ENCODE data around the gene KAZN. TPM values are rescaled to one million over a fixed set of nuclear protein-coding genes. Genes with fewer than 3 reads are reported as not detected.

Gene KAZN
- total RNA-seq, 3 donors from 2014 or later = 0.35 to 1.7 (median 1.2) TPM

GRCh38 chr1:14794906-14795305, 196.4 kb downstream of the KAZN start:
- Mint-ChIP-seq H3K4me1 (ENCODE audit: low read depth) (no peaks in the 10 kb centered on the region), H3K27me3 (ENCODE audit: low read depth) (no peaks in the 10 kb centered on the region), H3K9me3 (no peaks in the 10 kb centered on the region), H3K36me3 (ENCODE audit: insufficient read depth) (no peaks in the 10 kb centered on the region), H3K4me3 (no peak overlapping the region)
- DNase-seq = no peak
- ATAC-seq = no peak

DNA sequence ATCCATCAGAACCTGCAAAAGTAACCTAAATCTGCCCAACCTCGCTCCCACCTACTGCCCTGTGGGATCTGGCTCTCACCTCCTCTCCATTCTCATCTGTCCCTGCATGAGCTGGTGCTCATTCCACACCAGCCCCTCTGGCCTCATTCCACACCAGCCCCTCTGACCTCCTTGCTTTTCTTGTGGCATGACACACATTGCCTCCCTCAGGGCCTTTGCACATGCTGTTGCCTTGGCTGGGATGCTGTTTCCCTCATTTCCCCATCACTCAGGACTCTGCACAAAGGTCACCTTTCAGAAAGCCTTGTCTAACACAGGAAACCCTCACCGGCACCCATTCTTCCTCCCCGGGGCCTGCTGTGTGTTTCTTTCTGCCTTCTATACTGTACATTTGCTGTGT, 197.1 kb downstream of the KAZN start:
- H3K9me3 Mint-ChIP-seq = no peaks in the 10 kb centered on the region

GRCh38 chr1:14800014-14800413, 201.5 kb downstream of the KAZN start:
- H3K4me3 Mint-ChIP-seq = no peak overlapping the region
- no peaks in the 10 kb centered on the region for H3K9me3 Mint-ChIP-seq
- no peaks in the 10 kb centered on the region for H3K27me3 Mint-ChIP-seq (ENCODE audit: low read depth)
- no peak for ATAC-seq
- no peaks in the 10 kb centered on the region for H3K4me1 Mint-ChIP-seq (ENCODE audit: low read depth)
- no peak for DNase-seq
- H3K36me3 Mint-ChIP-seq (ENCODE audit: insufficient read depth) = no peaks in the 10 kb centered on the region

More for the DNA sequence above, 197.1 kb downstream of the KAZN start:
- no peak for ATAC-seq
- Mint-ChIP-seq H3K4me3 (no peak overlapping the region), H3K36me3 (ENCODE audit: insufficient read depth) (no peaks in the 10 kb centered on the region), H3K27me3 (ENCODE audit: low read depth) (no peaks in the 10 kb centered on the region), H3K4me1 (ENCODE audit: low read depth) (no peaks in the 10 kb centered on the region)
- DNase-seq = no peak

DNA sequence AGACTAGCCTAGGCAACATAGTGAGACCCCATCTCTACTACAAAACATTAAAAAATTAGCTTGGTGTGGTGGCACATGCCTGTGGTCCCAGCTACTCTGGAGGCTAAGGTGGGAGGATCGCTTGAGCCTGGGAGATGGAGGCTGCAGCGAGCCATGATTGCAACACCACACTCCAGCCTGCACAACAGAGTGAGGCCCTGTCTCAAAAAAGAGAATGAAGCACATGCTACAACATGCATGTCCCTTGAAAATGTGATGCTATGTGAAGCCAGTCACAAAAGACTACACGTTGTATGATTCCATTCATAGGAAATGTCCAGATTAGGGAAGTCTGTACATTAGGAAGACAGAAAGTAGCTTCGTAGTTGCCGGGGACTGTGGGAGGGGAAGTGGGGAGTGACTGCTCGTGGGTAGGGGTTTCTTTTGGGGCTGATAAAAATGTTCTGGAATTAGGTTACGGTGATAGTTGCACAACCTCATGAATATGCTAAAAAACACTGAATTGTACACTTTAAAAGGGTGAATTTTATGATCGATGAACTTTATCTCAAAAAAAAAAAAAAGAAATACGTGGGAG, 202.1 kb downstream of the KAZN start:
- no peak for ATAC-seq
- H3K4me3 Mint-ChIP-seq = no peak overlapping the region
- no peak for DNase-seq
- no peaks in the 10 kb centered on the region for H3K27me3 Mint-ChIP-seq (ENCODE audit: low read depth)
- no peaks in the 10 kb centered on the region for H3K4me1 Mint-ChIP-seq (ENCODE audit: low read depth)
- no peaks in the 10 kb centered on the region for H3K36me3 Mint-ChIP-seq (ENCODE audit: insufficient read depth)
- no peaks in the 10 kb centered on the region for H3K9me3 Mint-ChIP-seq

DNA sequence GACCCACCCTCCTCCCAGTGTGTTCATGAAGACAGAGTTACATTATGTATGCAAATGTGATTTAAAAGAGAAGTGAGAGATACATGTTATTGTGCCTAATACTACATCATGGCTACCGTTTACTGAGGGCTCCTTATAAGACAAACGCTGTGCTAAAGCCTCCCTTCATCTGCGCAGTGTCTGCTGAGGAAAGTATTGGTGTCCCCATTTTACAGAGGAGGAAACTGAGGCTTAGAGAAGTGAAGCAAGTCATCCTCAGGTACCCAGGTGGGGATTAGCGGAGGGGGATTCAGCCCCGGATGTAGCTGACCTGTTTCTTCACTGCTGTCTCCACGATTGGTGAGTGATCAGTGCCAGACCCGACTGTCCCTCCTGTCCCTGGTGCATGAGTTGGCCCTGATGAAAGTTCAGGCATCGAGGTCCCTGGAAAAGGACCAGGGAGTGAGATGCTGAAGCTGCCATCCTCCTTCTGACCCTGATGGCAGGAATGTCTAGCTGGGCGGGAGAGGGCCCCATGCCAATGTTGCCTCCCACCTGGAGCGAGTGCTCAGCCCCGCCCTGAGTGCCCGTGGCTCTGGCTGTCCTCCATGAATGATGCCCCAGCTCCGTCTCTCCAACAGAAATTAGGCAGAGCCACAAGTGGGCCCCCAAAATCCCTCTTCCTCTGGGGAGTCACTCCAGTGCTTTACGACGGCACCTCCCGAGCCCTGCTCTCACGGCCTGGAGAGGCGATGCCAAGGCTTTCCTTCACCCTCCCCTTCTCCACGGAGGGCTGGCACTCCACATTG, 204.7 kb downstream of the KAZN start:
- H3K4me3 Mint-ChIP-seq = no peak overlapping the region
- no peaks in the 10 kb centered on the region for H3K36me3 Mint-ChIP-seq (ENCODE audit: insufficient read depth)
- H3K4me1 Mint-ChIP-seq (ENCODE audit: low read depth) = no peaks in the 10 kb centered on the region
- DNase-seq = no peak
- ATAC-seq = no peak
- H3K27me3 Mint-ChIP-seq (ENCODE audit: low read depth) = no peaks in the 10 kb centered on the region
- peaks cover 7% of the 10 kb centered on the region for H3K9me3 Mint-ChIP-seq

- H3K27me3 Mint-ChIP-seq (ENCODE audit: low read depth) = no peaks in the 10 kb centered on the region
- no peaks in the 10 kb centered on the region for H3K36me3 Mint-ChIP-seq (ENCODE audit: insufficient read depth)
- no peak overlapping the region for H3K4me3 Mint-ChIP-seq
- H3K9me3 Mint-ChIP-seq = peaks cover 11% of the 10 kb centered on the region
- no peaks in the 10 kb centered on the region for H3K4me1 Mint-ChIP-seq (ENCODE audit: low read depth)
- ATAC-seq (no peak), DNase-seq (no peak)
These were observed 206.1 kb downstream of the KAZN start for GRCh38 chr1:14804626-14805025.

- H3K36me3 Mint-ChIP-seq (ENCODE audit: insufficient read depth) = no peaks in the 10 kb centered on the region
- no peak for ATAC-seq
- H3K4me1 Mint-ChIP-seq (ENCODE audit: low read depth) = no peaks in the 10 kb centered on the region
These were observed 208.3 kb downstream of the KAZN start for GRCh38 chr1:14806772-14807171.

DNA sequence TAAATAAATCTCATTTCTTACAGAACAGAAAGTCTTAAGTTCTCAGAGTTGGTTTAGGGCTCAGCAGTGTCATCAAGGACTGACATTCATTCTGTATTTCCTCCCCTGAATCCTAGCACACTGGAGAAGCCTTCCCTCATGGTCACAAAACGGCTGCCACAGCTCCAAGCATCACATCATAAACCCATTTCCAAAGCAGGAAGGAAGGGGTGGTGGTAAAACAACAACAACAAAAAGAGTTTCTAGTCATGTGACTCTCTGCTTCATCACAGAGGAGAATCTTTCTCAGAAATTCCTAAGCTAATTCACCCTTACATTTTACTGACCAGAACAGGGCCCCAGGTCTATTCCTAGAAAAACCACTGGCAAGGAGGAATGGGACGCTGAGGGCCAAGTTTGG, 210.3 kb downstream of the KAZN start:
- no peaks in the 10 kb centered on the region for H3K36me3 Mint-ChIP-seq (ENCODE audit: insufficient read depth)
- ATAC-seq = no peak
- H3K9me3 Mint-ChIP-seq = peaks cover 11% of the 10 kb centered on the region
- DNase-seq = no peak
- H3K4me3 Mint-ChIP-seq = no peak overlapping the region
- no peaks in the 10 kb centered on the region for H3K27me3 Mint-ChIP-seq (ENCODE audit: low read depth)
- H3K4me1 Mint-ChIP-seq (ENCODE audit: low read depth) = no peaks in the 10 kb centered on the region

More at GRCh38 chr1:14806772-14807171, 208.3 kb downstream of the KAZN start:
- H3K27me3 Mint-ChIP-seq (ENCODE audit: low read depth) = no peaks in the 10 kb centered on the region
- no peak for DNase-seq
- H3K4me3 Mint-ChIP-seq = no peak overlapping the region
- peaks cover 11% of the 10 kb centered on the region for H3K9me3 Mint-ChIP-seq

- H3K36me3 Mint-ChIP-seq (ENCODE audit: insufficient read depth) = no peaks in the 10 kb centered on the region
- peaks cover 11% of the 10 kb centered on the region for H3K9me3 Mint-ChIP-seq
- ATAC-seq = no peak
- DNase-seq = no peak
- H3K4me3 Mint-ChIP-seq = no peak overlapping the region
- no peaks in the 10 kb centered on the region for H3K27me3 Mint-ChIP-seq (ENCODE audit: low read depth)
- H3K4me1 Mint-ChIP-seq (ENCODE audit: low read depth) = no peaks in the 10 kb centered on the region
These were observed 210.9 kb downstream of the KAZN start for GRCh38 chr1:14809191-14809981.

GRCh38 chr1:14810595-14811361, 212.3 kb downstream of the KAZN start:
- Mint-ChIP-seq H3K4me3 (no peak overlapping the region), H3K4me1 (ENCODE audit: low read depth) (no peaks in the 10 kb centered on the region), H3K27me3 (ENCODE audit: low read depth) (no peaks in the 10 kb centered on the region), H3K36me3 (ENCODE audit: insufficient read depth) (no peaks in the 10 kb centered on the region), H3K9me3 (peaks cover 11% of the 10 kb centered on the region)
- ATAC-seq (no peak), DNase-seq (no peak)

- ATAC-seq (no peak), DNase-seq (no peak)
- Mint-ChIP-seq H3K27me3 (ENCODE audit: low read depth) (no peaks in the 10 kb centered on the region), H3K4me3 (no peak overlapping the region), H3K4me1 (ENCODE audit: low read depth) (no peaks in the 10 kb centered on the region), H3K9me3 (peaks cover 9% of the 10 kb centered on the region), H3K36me3 (ENCODE audit: insufficient read depth) (no peaks in the 10 kb centered on the region)
These were observed 213.1 kb downstream of the KAZN start for GRCh38 chr1:14811573-14811972.

DNA sequence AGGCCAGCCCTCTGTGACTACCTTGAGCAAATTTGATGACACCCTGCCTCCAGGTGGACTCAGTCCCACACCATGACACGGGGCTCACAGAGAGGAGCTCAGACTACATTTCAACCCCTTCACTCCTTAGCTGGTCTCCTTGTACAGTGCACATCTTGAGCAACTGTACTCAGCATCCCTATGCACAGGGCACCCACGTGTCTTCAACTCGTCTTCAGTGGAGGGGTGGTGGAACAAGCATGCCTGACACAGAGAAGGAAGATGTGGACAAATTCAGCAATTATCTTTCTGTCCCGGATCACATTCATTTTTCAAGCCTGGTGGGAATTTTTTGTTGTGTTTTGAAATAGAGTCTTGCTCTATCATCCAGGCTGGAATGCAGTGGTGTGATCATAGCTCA, 213.7 kb downstream of the KAZN start:
- no peak overlapping the region for H3K4me3 Mint-ChIP-seq
- no peak for DNase-seq
- H3K4me1 Mint-ChIP-seq (ENCODE audit: low read depth) = no peaks in the 10 kb centered on the region
- no peaks in the 10 kb centered on the region for H3K36me3 Mint-ChIP-seq (ENCODE audit: insufficient read depth)
- no peaks in the 10 kb centered on the region for H3K27me3 Mint-ChIP-seq (ENCODE audit: low read depth)
- ATAC-seq = no peak
- H3K9me3 Mint-ChIP-seq = peaks cover 8% of the 10 kb centered on the region

DNA sequence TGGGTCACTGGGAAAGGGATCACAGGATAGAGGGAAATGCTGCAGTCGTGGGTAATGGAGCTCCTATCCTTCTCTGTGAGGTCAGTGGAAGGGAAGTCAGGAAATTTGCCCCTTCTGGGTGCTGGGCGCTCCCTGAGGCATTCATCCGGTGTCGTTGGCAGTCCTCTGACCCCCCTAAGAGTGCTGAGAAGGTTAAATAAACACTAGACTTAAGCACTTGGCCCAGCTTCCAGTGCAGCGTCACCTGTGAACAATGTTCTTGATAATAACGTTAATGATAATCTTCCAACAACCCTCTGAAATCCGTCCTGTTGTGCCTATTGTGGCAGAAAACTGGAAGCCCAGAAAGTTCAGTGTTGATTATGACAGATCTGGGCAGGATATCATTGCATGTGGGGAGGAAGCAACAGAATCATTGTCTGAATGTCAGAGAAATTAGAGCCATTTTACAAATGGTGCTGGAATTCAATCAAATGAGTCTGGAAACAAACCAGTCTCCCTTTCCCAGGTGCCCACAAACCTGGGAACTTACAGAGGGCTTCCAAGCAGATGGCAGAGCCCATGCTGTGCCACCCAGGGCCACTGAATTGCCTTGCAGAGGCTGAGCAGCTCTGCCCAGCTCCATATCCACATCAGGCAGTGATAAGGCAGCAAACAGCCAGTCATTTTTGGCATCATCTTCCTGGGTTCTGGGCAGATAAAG, 216.8 kb downstream of the KAZN start:
- H3K4me3 Mint-ChIP-seq = no peak overlapping the region
- DNase-seq = no peak
- ATAC-seq = no peak
- no peaks in the 10 kb centered on the region for H3K36me3 Mint-ChIP-seq (ENCODE audit: insufficient read depth)
- no peaks in the 10 kb centered on the region for H3K27me3 Mint-ChIP-seq (ENCODE audit: low read depth)
- H3K9me3 Mint-ChIP-seq = no peaks in the 10 kb centered on the region
- H3K4me1 Mint-ChIP-seq (ENCODE audit: low read depth) = no peaks in the 10 kb centered on the region
